ENCODE results near the gene PLEKHM1. TPM values are rescaled to one million over a fixed set of nuclear protein-coding genes. Genes with fewer than 3 reads are reported as not detected.

The PLEKHM1 gene
- total and polyA plus RNA-seq, 2 of the 4 experiments (the other 2 are of a cell fraction): 4.7 to 16.4 TPM

DNA sequence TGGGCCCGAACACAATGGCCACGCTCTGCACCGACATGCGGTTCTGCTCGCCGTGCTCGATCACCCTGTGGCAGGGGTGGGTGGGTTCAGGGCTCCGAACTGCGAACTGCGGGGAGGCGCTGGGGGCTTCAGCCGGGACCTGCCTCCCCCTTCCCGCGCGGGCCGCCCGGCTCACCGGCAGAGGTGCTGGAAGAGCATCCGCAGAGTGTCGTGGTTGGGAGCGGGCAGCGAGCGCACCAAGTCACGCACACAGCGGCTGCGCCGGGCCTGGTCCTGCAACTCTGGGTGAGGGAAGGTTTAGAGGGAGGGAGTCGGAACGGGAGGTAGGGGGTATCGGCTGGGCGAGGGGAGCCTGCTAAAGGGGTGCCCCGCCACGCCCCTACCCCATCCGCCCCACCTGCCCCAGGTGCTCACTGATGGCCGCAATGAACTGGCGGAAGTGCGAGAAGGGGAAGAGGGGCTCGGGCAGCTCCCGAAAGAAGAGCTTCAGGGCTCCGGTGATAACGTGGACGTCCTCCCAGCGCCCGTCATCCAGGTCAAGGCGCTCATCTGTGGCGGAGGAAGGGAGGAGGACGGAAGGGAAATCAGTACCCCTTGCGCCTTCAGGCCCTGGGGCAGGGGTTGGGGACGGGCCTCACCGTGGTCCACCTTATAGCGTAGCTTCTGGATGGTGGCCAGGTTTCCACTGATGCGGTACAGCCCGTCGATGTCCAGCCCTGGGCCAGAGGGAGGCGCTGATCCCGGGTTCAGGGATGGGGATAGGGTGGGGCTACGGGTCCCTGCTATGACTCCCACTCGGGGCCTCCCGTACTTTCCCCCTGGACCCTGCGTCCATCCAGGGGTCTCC is 94.7 kb downstream of the PLEKHM1 start:
- BruUV-seq (replicated peaks): no TSS peak
- H3K36me3 ChIP-seq (ENCODE audit: control insufficient read depth, insufficient read depth, low read length): no peaks in the 10 kb centered on the region
- H3K27me3 ChIP-seq (ENCODE audit: control insufficient read depth, insufficient read depth, low read length): peaks cover 9% of the 10 kb centered on the region; the same call in 1 of the 2 replicates
- peak overlapping the region; percentile 75 for H2AK9ac ChIP-seq (replicated peaks; ENCODE audit: low read depth, low read length, poor library complexity)
- intact Hi-C loops (cut with micrococcal nuclease): loop anchor here (1.0 to 2.0 kb wide), 2 partner anchors 30 to 437 kb away; no protein-coding TSS in a partner anchor
- no peak overlapping the region; the same call in 1 of the 2 replicates for H2AK5ac ChIP-seq (ENCODE audit: low read depth, low read length)
- peak overlapping the region; percentile 53; the same call in 1 of the 2 replicates for H3K9ac ChIP-seq (ENCODE audit: low read depth, low read length)
- H2BK120ac ChIP-seq (ENCODE audit: low read depth, low read length): 0 out of 2 replicates have a peak overlapping the region, but pooled peaks have one; percentile 18
- peak overlapping the region; percentile 43; the same call in 1 of the 2 replicates for H3K4me2 ChIP-seq (ENCODE audit: low read depth, low read length)
- H3K27ac ChIP-seq (ENCODE audit: insufficient read depth, low read length): no peak overlapping the region; the same call in 1 of the 2 replicates
- no peaks in the 10 kb centered on the region for H4K20me1 ChIP-seq (ENCODE audit: insufficient read depth, low read length)
- peak overlapping the region; percentile 99 for H2AFZ ChIP-seq (replicated peaks; ENCODE audit: low read length, poor library complexity)
- dilution Hi-C loops (cut with HindIII; ENCODE audit: low sequenced_read_pairs, unreplicated experiment): no loop called here
- CTCF ChIA-PET: interaction anchor here (0.8 kb wide), 1 partner anchor 31 kb away, joined by 3 read pairs; no protein-coding TSS in a partner anchor
- no peak overlapping the region for H4K91ac ChIP-seq (ENCODE audit: insufficient read depth, low read depth, low read length)
- WGBS, 2 experiments (ENCODE audit: extremely low coverage in 2 of 2, insufficient read length in 1 of 2): 53% methylated on average over 14 of the region's 60 CpGs; no CpG with 5 or more reads in 1 of the 2 experiments
- H3K9me1 ChIP-seq (ENCODE audit: insufficient read depth, low read length): no peaks in the 10 kb centered on the region
- peak overlapping the region; percentile 38 for H3K4ac ChIP-seq (ENCODE audit: low read depth, low read length)
- no peak overlapping the region for H3K56ac ChIP-seq (ENCODE audit: extremely low read depth, insufficient read depth, low read length)
- no peak overlapping the region for H3K4me3 ChIP-seq (ENCODE audit: insufficient read depth, low read depth, low read length)
- H3K4me1 ChIP-seq (ENCODE audit: control insufficient read depth, insufficient read depth, low read length): peaks cover 5% of the 10 kb centered on the region
- H3K18ac ChIP-seq (ENCODE audit: low read depth, low read length): no peak overlapping the region
- H4K5ac ChIP-seq (ENCODE audit: low read depth, low read length): peak overlapping the region; percentile 56; the same call in 1 of the 2 replicates
- in situ Hi-C loops (cut with MboI; ENCODE audit: low sequenced_read_pairs): no loop called here
- H2BK20ac ChIP-seq (ENCODE audit: low read depth, low read length): no peak overlapping the region
- H3K9me3 ChIP-seq (ENCODE audit: control insufficient read depth, insufficient read depth, low read length): no peaks in the 10 kb centered on the region
- H3K79me1 ChIP-seq (ENCODE audit: low read depth in 1 of 2, low read length in 2 of 2): no peaks in the 10 kb centered on the region
- peak; percentile 5; the same call in 1 of the 2 replicates for ATAC-seq (ENCODE audit: low read depth)
- DNase-seq: no peak
- H2BK15ac ChIP-seq (ENCODE audit: low read depth, low read length): no peak overlapping the region
- H4K8ac ChIP-seq (ENCODE audit: low read depth in 2 of 2, low read length in 2 of 2): peak overlapping the region; percentile 77 to 91; a peak in 3 of 4 replicates
- H3K14ac ChIP-seq (replicated peaks; ENCODE audit: low read depth, low read length): no peak overlapping the region; the same call in 1 of the 2 replicates
- no peak overlapping the region for H2BK5ac ChIP-seq (ENCODE audit: low read depth, low read length, poor library complexity, severe bottlenecking)
- POLR2A ChIA-PET (ENCODE audit: unreplicated experiment): no interaction called here
- no peak overlapping the region for H3K23ac ChIP-seq (ENCODE audit: low read depth, low read length)
- TF ChIP-seq MAZ (IDR thresholded peaks at IDR 0.05; ENCODE audit: borderline replicate concordance, low read depth, low read length) (no peak), POLR2A (IDR thresholded peaks at IDR 0.05; ENCODE audit: low read depth, low read length) (no peak), MXI1 (IDR thresholded peaks at IDR 0.05; ENCODE audit: borderline replicate concordance, low read depth, low read length) (no peak), RFX5 (IDR thresholded peaks at IDR 0.05; ENCODE audit: low read depth, low read length) (no peak), RAD21 (IDR thresholded peaks at IDR 0.05; ENCODE audit: low read length) (no peak), MAFK (IDR thresholded peaks at IDR 0.05; ENCODE audit: low read depth, low read length) (no peak), CHD1 (IDR thresholded peaks at IDR 0.05; ENCODE audit: low read depth, low read length) (no peak), FOS (IDR thresholded peaks at IDR 0.05; ENCODE audit: low read depth, low read length) (no peak), CEBPB (IDR thresholded peaks at IDR 0.05; ENCODE audit: low read depth, low read length) (no peak), SMC3 (IDR thresholded peaks at IDR 0.05; ENCODE audit: low read depth, low read length) (no peak)
- TF ChIP-seq, protein P1, sequence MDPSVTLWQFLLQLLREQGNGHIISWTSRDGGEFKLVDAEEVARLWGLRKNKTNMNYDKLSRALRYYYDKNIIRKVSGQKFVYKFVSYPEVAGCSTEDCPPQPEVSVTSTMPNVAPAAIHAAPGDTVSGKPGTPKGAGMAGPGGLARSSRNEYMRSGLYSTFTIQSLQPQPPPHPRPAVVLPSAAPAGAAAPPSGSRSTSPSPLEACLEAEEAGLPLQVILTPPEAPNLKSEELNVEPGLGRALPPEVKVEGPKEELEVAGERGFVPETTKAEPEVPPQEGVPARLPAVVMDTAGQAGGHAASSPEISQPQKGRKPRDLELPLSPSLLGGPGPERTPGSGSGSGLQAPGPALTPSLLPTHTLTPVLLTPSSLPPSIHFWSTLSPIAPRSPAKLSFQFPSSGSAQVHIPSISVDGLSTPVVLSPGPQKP (IDR thresholded peaks at IDR 0.05; ENCODE audit: borderline replicate concordance, low read depth, low read length): no peak
- TF ChIP-seq, protein P2, sequence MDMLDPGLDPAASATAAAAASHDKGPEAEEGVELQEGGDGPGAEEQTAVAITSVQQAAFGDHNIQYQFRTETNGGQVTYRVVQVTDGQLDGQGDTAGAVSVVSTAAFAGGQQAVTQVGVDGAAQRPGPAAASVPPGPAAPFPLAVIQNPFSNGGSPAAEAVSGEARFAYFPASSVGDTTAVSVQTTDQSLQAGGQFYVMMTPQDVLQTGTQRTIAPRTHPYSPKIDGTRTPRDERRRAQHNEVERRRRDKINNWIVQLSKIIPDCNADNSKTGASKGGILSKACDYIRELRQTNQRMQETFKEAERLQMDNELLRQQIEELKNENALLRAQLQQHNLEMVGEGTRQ (IDR thresholded peaks at IDR 0.05; ENCODE audit: low read depth, low read length): no peak
- TF ChIP-seq, protein P3, sequence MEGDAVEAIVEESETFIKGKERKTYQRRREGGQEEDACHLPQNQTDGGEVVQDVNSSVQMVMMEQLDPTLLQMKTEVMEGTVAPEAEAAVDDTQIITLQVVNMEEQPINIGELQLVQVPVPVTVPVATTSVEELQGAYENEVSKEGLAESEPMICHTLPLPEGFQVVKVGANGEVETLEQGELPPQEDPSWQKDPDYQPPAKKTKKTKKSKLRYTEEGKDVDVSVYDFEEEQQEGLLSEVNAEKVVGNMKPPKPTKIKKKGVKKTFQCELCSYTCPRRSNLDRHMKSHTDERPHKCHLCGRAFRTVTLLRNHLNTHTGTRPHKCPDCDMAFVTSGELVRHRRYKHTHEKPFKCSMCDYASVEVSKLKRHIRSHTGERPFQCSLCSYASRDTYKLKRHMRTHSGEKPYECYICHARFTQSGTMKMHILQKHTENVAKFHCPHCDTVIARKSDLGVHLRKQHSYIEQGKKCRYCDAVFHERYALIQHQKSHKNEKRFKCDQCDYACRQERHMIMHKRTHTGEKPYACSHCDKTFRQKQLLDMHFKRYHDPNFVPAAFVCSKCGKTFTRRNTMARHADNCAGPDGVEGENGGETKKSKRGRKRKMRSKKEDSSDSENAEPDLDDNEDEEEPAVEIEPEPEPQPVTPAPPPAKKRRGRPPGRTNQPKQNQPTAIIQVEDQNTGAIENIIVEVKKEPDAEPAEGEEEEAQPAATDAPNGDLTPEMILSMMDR (conservative IDR thresholded peaks at IDR 0.05; ENCODE audit: low read depth, low read length): no peak
